Measurements from ENCODE around the gene DOC2B. TPM values are rescaled to one million over a fixed set of nuclear protein-coding genes. Genes with fewer than 3 reads are reported as not detected.
"Not testable (repeated sequence)": the region's sequence is repeated elsewhere in the genome, so short reads cannot be mapped to it uniquely, and the experiment has no call there.

The DOC2B gene
- total and polyA plus RNA-seq, 9 of the 15 experiments (the other 6 are each of a cell fraction or from before 2014, with no cell fraction given): 0.02 TPM; not detected in 8

DNA sequence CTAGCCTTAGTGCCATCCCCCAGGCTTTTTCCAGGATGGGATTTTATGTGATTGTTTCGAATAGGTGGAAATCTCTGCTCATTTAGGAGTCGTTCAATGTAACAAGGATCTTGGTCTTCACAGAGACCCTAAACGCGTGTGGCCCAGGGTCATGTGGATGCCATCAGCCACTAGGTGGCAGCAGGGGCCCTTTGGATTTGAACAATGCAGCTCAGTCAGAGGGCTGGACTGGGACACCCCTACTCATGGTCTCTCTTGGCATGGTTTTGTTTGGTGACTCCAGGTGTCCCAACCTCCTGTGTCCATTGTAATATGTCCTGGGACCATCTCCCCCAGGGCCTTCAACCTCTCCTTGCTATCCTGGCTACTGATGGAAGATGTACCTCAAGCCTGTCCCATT is 44.9 kb downstream of the DOC2B start:
- H3K9ac ChIP-seq (ENCODE audit: insufficient read depth in 1 of 2, low read depth in 2 of 2, low read length in 2 of 2); H3K27ac ChIP-seq (ENCODE audit: extremely low read depth, low read depth, low read length); FAIRE-seq; H3K9me1 ChIP-seq (ENCODE audit: control insufficient read depth, insufficient read depth, low read length); BruUV-seq (replicated peaks); DNase-seq (ENCODE audit: extremely low read depth in 1 of 4, low spot score in 3 of 4); H3K27me3 ChIP-seq (ENCODE audit: control insufficient read depth in 2 of 2, insufficient read depth in 2 of 2, low read length in 2 of 2); H3K9me3 ChIP-seq (replicated peaks; ENCODE audit: control insufficient read depth, insufficient read depth, low read depth, low read length); intact Hi-C loops (cut with micrococcal nuclease); POLR2A ChIA-PET; in situ Hi-C loops (cut with MboI); H3K4me2 ChIP-seq (ENCODE audit: insufficient read depth, low read length); H3K4me1 ChIP-seq (replicated peaks in 1 of 2; ENCODE audit: control insufficient read depth in 2 of 2, insufficient read depth in 2 of 2, low read length in 2 of 2); H3K4me3 ChIP-seq; H2AFZ ChIP-seq (ENCODE audit: low read depth, low read length); H4K20me1 ChIP-seq (replicated peaks; ENCODE audit: control insufficient read depth, insufficient read depth, low read length); H3K79me2 ChIP-seq (ENCODE audit: control insufficient read depth, insufficient read depth, low read length); CTCF ChIA-PET (ENCODE audit: low intra/inter-chr PET ratio); H3K36me3 ChIP-seq (ENCODE audit: control insufficient read depth, insufficient read depth, low read length): not testable (repeated sequence)
- WGBS (ENCODE audit: insufficient coverage, low coverage, missing lambda C conversion rate): 0% methylated on average over 2 of the region's 4 CpGs
- TF ChIP-seq, protein P1, sequence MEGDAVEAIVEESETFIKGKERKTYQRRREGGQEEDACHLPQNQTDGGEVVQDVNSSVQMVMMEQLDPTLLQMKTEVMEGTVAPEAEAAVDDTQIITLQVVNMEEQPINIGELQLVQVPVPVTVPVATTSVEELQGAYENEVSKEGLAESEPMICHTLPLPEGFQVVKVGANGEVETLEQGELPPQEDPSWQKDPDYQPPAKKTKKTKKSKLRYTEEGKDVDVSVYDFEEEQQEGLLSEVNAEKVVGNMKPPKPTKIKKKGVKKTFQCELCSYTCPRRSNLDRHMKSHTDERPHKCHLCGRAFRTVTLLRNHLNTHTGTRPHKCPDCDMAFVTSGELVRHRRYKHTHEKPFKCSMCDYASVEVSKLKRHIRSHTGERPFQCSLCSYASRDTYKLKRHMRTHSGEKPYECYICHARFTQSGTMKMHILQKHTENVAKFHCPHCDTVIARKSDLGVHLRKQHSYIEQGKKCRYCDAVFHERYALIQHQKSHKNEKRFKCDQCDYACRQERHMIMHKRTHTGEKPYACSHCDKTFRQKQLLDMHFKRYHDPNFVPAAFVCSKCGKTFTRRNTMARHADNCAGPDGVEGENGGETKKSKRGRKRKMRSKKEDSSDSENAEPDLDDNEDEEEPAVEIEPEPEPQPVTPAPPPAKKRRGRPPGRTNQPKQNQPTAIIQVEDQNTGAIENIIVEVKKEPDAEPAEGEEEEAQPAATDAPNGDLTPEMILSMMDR (IDR thresholded peaks at IDR 0.05 in 2 of 3, conservative IDR thresholded peaks at IDR 0.05 in 1 of 3; ENCODE audit: insufficient read depth in 2 of 3, low read depth in 1 of 3, low read length in 3 of 3): peak in 1 of 3 experiments; percentile 15; a peak in 1 of 6 replicates
- ATAC-seq: peak; percentile 95

DNA sequence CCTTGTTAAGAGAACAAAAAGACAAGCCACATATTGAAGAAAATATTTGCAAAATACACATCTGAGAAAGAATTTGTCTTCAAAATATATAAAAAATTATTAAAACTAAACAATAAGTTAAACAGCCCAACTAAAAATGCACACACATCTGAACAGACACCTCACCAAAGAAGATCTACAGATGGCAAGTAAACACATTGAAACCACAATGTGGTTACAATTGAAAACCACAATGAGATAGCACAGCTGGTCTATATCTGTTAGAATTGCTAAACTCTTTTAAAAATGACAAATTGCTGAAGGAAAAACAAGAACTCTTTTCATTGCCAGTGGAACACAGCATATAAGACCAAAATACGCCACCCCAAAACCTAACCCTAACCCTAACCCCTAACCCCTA is 45.6 kb downstream of the DOC2B start:
- FAIRE-seq; H2AFZ ChIP-seq (ENCODE audit: low read depth, low read length); POLR2A ChIA-PET; BruUV-seq (replicated peaks); H3K27ac ChIP-seq (ENCODE audit: extremely low read depth, low read depth, low read length); H3K4me1 ChIP-seq (replicated peaks in 1 of 2; ENCODE audit: control insufficient read depth in 2 of 2, insufficient read depth in 2 of 2, low read length in 2 of 2); H3K4me2 ChIP-seq (ENCODE audit: insufficient read depth, low read length); intact Hi-C loops (cut with micrococcal nuclease); H3K4me3 ChIP-seq; H3K9me1 ChIP-seq (ENCODE audit: control insufficient read depth, insufficient read depth, low read length); H3K9ac ChIP-seq (ENCODE audit: insufficient read depth in 1 of 2, low read depth in 2 of 2, low read length in 2 of 2); DNase-seq (ENCODE audit: extremely low read depth in 1 of 4, low spot score in 3 of 4); H3K27me3 ChIP-seq (ENCODE audit: control insufficient read depth in 2 of 2, insufficient read depth in 2 of 2, low read length in 2 of 2); H3K79me2 ChIP-seq (ENCODE audit: control insufficient read depth, insufficient read depth, low read length); ATAC-seq; H3K36me3 ChIP-seq (ENCODE audit: control insufficient read depth, insufficient read depth, low read length); H3K9me3 ChIP-seq (replicated peaks; ENCODE audit: control insufficient read depth, insufficient read depth, low read depth, low read length); H4K20me1 ChIP-seq (replicated peaks; ENCODE audit: control insufficient read depth, insufficient read depth, low read length); in situ Hi-C loops (cut with MboI); CTCF ChIA-PET (ENCODE audit: low intra/inter-chr PET ratio): not testable (repeated sequence)
- WGBS (ENCODE audit: insufficient coverage, low coverage, missing lambda C conversion rate): no CpG with 5 or more reads among the region's 1 CpG

DNA sequence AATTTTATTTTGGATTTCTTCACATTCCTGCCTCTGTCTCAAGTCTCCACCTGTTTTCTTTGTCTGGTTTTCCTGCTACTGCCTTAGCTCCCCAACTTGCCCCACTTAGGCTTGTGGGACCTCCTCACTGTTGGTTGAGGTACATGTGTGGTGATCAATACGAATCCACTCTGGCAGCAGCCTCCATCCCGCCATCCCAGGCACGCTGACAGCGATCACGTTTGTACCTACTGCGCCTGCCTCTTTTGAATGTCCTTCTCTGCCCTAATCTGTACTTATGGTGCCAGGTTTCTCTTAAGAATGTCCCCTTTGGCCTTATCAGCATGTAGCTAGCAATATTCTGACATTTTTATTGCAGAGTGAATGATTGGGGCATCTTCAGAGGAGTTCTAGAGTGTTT is 46.4 kb downstream of the DOC2B start:
- H3K9me3 ChIP-seq (replicated peaks; ENCODE audit: control insufficient read depth, insufficient read depth, low read depth, low read length); BruUV-seq (replicated peaks); H3K4me3 ChIP-seq; H3K4me2 ChIP-seq (ENCODE audit: insufficient read depth, low read length); POLR2A ChIA-PET; H3K36me3 ChIP-seq (ENCODE audit: control insufficient read depth, insufficient read depth, low read length); H3K27ac ChIP-seq (ENCODE audit: extremely low read depth, low read depth, low read length); CTCF ChIA-PET (ENCODE audit: low intra/inter-chr PET ratio); H4K20me1 ChIP-seq (replicated peaks; ENCODE audit: control insufficient read depth, insufficient read depth, low read length); H3K9ac ChIP-seq (ENCODE audit: insufficient read depth in 1 of 2, low read depth in 2 of 2, low read length in 2 of 2); intact Hi-C loops (cut with micrococcal nuclease); in situ Hi-C loops (cut with MboI); DNase-seq (ENCODE audit: extremely low read depth in 1 of 4, low spot score in 3 of 4); H3K4me1 ChIP-seq (replicated peaks in 1 of 2; ENCODE audit: control insufficient read depth in 2 of 2, insufficient read depth in 2 of 2, low read length in 2 of 2); H3K79me2 ChIP-seq (ENCODE audit: control insufficient read depth, insufficient read depth, low read length); H3K9me1 ChIP-seq (ENCODE audit: control insufficient read depth, insufficient read depth, low read length); ATAC-seq; FAIRE-seq; H3K27me3 ChIP-seq (ENCODE audit: control insufficient read depth in 2 of 2, insufficient read depth in 2 of 2, low read length in 2 of 2); H2AFZ ChIP-seq (ENCODE audit: low read depth, low read length): not testable (repeated sequence)
- 27% methylated on average over 3 of the region's 6 CpGs for WGBS (ENCODE audit: insufficient coverage, low coverage, missing lambda C conversion rate)
